Measurements from ENCODE around the gene ASF1B. TPM values are rescaled to one million over a fixed set of nuclear protein-coding genes. Genes with fewer than 3 reads are reported as not detected.
"Not testable (repeated sequence)": the region's sequence is repeated elsewhere in the genome, so short reads cannot be mapped to it uniquely, and the experiment has no call there.

Gene ASF1B
- total RNA-seq, 2 experiments from 2014 or later, result 0.59 to 0.77 TPM

GRCh38 chr19:14183741-14184350 is 47.5 kb upstream of the ASF1B start:
- Mint-ChIP-seq H3K36me3 (ENCODE audit: low read depth) (no peaks in the 10 kb centered on the region), H3K27ac (no peak overlapping the region), H3K9me3 (no peaks in the 10 kb centered on the region), H3K27me3 (no peaks in the 10 kb centered on the region), H3K4me1 (ENCODE audit: low read depth) (peaks cover 9% of the 10 kb centered on the region), H3K4me3 (no peak overlapping the region)
- ChIA-PET CTCF (no interaction called here), POLR2A (no interaction called here)
- no peak overlapping the region for H3K27ac ChIP-seq (ENCODE audit: low read depth in 1 of 2, low read length in 2 of 2)
- H3K36me3 ChIP-seq (ENCODE audit: insufficient read depth, low read length), result no peaks in the 10 kb centered on the region
- no peak for ATAC-seq (ENCODE audit: poor library complexity)
- TF ChIP-seq CTCF (IDR thresholded peaks at IDR 0.05), result no peak
- H3K4me1 ChIP-seq (ENCODE audit: insufficient read depth, low read length), result no peaks in the 10 kb centered on the region
- intact Hi-C loops (cut with DNase I, micrococcal nuclease), result no loop called here
- no peaks in the 10 kb centered on the region for H3K27me3 ChIP-seq (ENCODE audit: control insufficient read depth in 1 of 2, insufficient read depth in 2 of 2, low read length in 2 of 2)
- H3K4me3 ChIP-seq (ENCODE audit: low read length), result no peak overlapping the region
- DNase-seq, result no peak
- no peaks in the 10 kb centered on the region for H3K9me3 ChIP-seq (ENCODE audit: control insufficient read depth in 1 of 2, insufficient read depth in 1 of 2, low read length in 2 of 2)

- ChIA-PET POLR2A (no interaction called here), CTCF (no interaction called here)
- no peak for DNase-seq
- intact Hi-C loops (cut with DNase I, micrococcal nuclease), result no loop called here
- H3K27ac Mint-ChIP-seq, result no peak overlapping the region
- Histone ChIP-seq H3K4me3 (ENCODE audit: low read length) (no peak overlapping the region), H3K36me3 (ENCODE audit: insufficient read depth, low read length) (peaks cover under 1% of the 10 kb centered on the region), H3K27ac (ENCODE audit: low read depth in 1 of 2, low read length in 2 of 2) (no peak overlapping the region), H3K9me3 (ENCODE audit: control insufficient read depth in 1 of 2, insufficient read depth in 1 of 2, low read length in 2 of 2) (no peaks in the 10 kb centered on the region), H3K27me3 (ENCODE audit: control insufficient read depth in 1 of 2, insufficient read depth in 2 of 2, low read length in 2 of 2) (no peaks in the 10 kb centered on the region), H3K4me1 (ENCODE audit: insufficient read depth, low read length) (no peaks in the 10 kb centered on the region)
- no peak for TF ChIP-seq CTCF (IDR thresholded peaks at IDR 0.05)
- H3K9me3 Mint-ChIP-seq, result no peaks in the 10 kb centered on the region
- H3K27me3 Mint-ChIP-seq, result no peaks in the 10 kb centered on the region
- no peak for ATAC-seq (ENCODE audit: poor library complexity)
- H3K4me3 Mint-ChIP-seq, result no peak overlapping the region
- no peaks in the 10 kb centered on the region for H3K36me3 Mint-ChIP-seq (ENCODE audit: low read depth)
- H3K4me1 Mint-ChIP-seq (ENCODE audit: low read depth), result peaks cover 9% of the 10 kb centered on the region
These were observed 46.1 kb upstream of the ASF1B start for GRCh38 chr19:14182476-14182875.

GRCh38 chr19:14181906-14182305 is 45.5 kb upstream of the ASF1B start:
- Mint-ChIP-seq H3K4me3 (no peak overlapping the region), H3K27ac (no peak overlapping the region), H3K27me3 (no peaks in the 10 kb centered on the region), H3K36me3 (ENCODE audit: low read depth) (peaks cover 5% of the 10 kb centered on the region), H3K4me1 (ENCODE audit: low read depth) (peaks cover 9% of the 10 kb centered on the region), H3K9me3 (no peaks in the 10 kb centered on the region)
- CTCF ChIA-PET, result no interaction called here
- POLR2A ChIA-PET, result no interaction called here
- Histone ChIP-seq H3K36me3 (ENCODE audit: insufficient read depth, low read length) (peaks cover 4% of the 10 kb centered on the region), H3K9me3 (ENCODE audit: control insufficient read depth in 1 of 2, insufficient read depth in 1 of 2, low read length in 2 of 2) (no peaks in the 10 kb centered on the region), H3K27ac (ENCODE audit: low read depth in 1 of 2, low read length in 2 of 2) (no peak overlapping the region), H3K4me1 (ENCODE audit: insufficient read depth, low read length) (no peaks in the 10 kb centered on the region), H3K4me3 (ENCODE audit: low read length) (no peak overlapping the region), H3K27me3 (ENCODE audit: control insufficient read depth in 1 of 2, insufficient read depth in 2 of 2, low read length in 2 of 2) (no peaks in the 10 kb centered on the region)
- TF ChIP-seq CTCF (IDR thresholded peaks at IDR 0.05), result no peak
- intact Hi-C loops (cut with DNase I, micrococcal nuclease), result no loop called here
- no peak for DNase-seq
- no peak for ATAC-seq (ENCODE audit: poor library complexity)

- ATAC-seq (ENCODE audit: poor library complexity); intact Hi-C loops (cut with DNase I, micrococcal nuclease); H3K27ac Mint-ChIP-seq; CTCF ChIA-PET; H3K27ac ChIP-seq (ENCODE audit: low read depth in 1 of 2, low read length in 2 of 2); H3K4me1 ChIP-seq (ENCODE audit: insufficient read depth, low read length); H3K4me1 Mint-ChIP-seq (ENCODE audit: low read depth); H3K9me3 Mint-ChIP-seq; H3K27me3 ChIP-seq (ENCODE audit: control insufficient read depth in 1 of 2, insufficient read depth in 2 of 2, low read length in 2 of 2); H3K9me3 ChIP-seq (ENCODE audit: control insufficient read depth in 1 of 2, insufficient read depth in 1 of 2, low read length in 2 of 2); H3K4me3 ChIP-seq (ENCODE audit: low read length); POLR2A ChIA-PET; H3K36me3 ChIP-seq (ENCODE audit: insufficient read depth, low read length); H3K4me3 Mint-ChIP-seq; DNase-seq; H3K27me3 Mint-ChIP-seq: not testable (repeated sequence)
- H3K36me3 Mint-ChIP-seq (ENCODE audit: low read depth), result peaks cover 12% of the 10 kb centered on the region
These were observed 44.8 kb upstream of the ASF1B start for GRCh38 chr19:14181199-14181598.

Measured in CD4-positive, alpha-beta T cell (primary cell).